ENCODE data around the gene UBAP1. TPM values are rescaled to one million over a fixed set of nuclear protein-coding genes. Genes with fewer than 3 reads are reported as not detected.

Gene UBAP1
- polyA plus RNA-seq, 3 donors = 61.2 to 65.8 (median 63.5) TPM

Other genes starting within 250 kb of the UBAP1 start
- gene UBAP2, start 130.2 kb upstream of the UBAP1 start, polyA plus RNA-seq (ENCODE audit: insufficient read length in 3 of 3) = 10 to 100 TPM; 34.2 to 37.8 (median 37.7) TPM
- 10 to 100 TPM; 63.5 to 65.0 (median 63.8) TPM for gene DCAF12, start 52.3 kb upstream of the UBAP1 start, polyA plus RNA-seq (ENCODE audit: insufficient read length in 3 of 3)
- gene KIF24, start 150.2 kb downstream of the UBAP1 start, polyA plus RNA-seq (ENCODE audit: insufficient read length in 3 of 3) = 1 to 10 TPM; 5.7 to 6.5 (median 5.8) TPM
- 10 to 100 TPM; 25.5 to 34.8 (median 27.3) TPM for gene NUDT2, start 150.5 kb downstream of the UBAP1 start, polyA plus RNA-seq (ENCODE audit: insufficient read length in 3 of 3)
- 1 to 10 TPM; 7.1 to 9.9 (median 9.9) TPM for gene MYORG, start 197.9 kb downstream of the UBAP1 start, polyA plus RNA-seq (ENCODE audit: insufficient read length in 3 of 3)

All from right renal cortex interstitium (tissue), 3 donors.